ENCODE measurements around the gene SNX10.

SNX10 gene

GRCh38 chr7:26321435-26321834 is 29.8 kb downstream of the SNX10 start:
- H3K9me3 ChIP-seq (ENCODE audit: insufficient read depth, low read depth, low read length): no peaks in the 10 kb centered on the region
- no peaks in the 10 kb centered on the region for H3K4me1 ChIP-seq (ENCODE audit: insufficient read depth, low read length)
- no peak overlapping the region for H3K9ac ChIP-seq (ENCODE audit: low read depth, low read length)
- H3K27ac ChIP-seq (ENCODE audit: low read length): no peak overlapping the region
- no peaks in the 10 kb centered on the region for H3K36me3 ChIP-seq (ENCODE audit: insufficient read depth, low read depth, low read length)
- no peak overlapping the region for H3K4me3 ChIP-seq (ENCODE audit: low read length)
- H3K27me3 ChIP-seq (ENCODE audit: insufficient read depth, low read length): no peaks in the 10 kb centered on the region

GRCh38 chr7:26326211-26326610 is 34.5 kb downstream of the SNX10 start:
- no peak overlapping the region for H3K27ac ChIP-seq (ENCODE audit: low read length)

GRCh38 chr7:26328498-26329390 is 37.1 kb downstream of the SNX10 start:
- Histone ChIP-seq H3K27me3 (ENCODE audit: insufficient read depth, low read length) (no peaks in the 10 kb centered on the region), H3K4me3 (ENCODE audit: low read length) (no peak overlapping the region), H3K9me3 (ENCODE audit: insufficient read depth, low read depth, low read length) (0 out of 2 replicates have a peak, but pooled peaks cover 6% of the 10 kb centered on the region), H3K27ac (ENCODE audit: low read length) (no peak overlapping the region), H3K36me3 (ENCODE audit: insufficient read depth, low read depth, low read length) (no peaks in the 10 kb centered on the region), H3K9ac (ENCODE audit: low read depth, low read length) (no peak overlapping the region), H3K4me1 (ENCODE audit: insufficient read depth, low read length) (no peaks in the 10 kb centered on the region)

More at GRCh38 chr7:26326211-26326610, 34.5 kb downstream of the SNX10 start:
- Histone ChIP-seq H3K36me3 (ENCODE audit: insufficient read depth, low read depth, low read length) (no peaks in the 10 kb centered on the region), H3K9ac (ENCODE audit: low read depth, low read length) (no peak overlapping the region), H3K4me1 (ENCODE audit: insufficient read depth, low read length) (no peaks in the 10 kb centered on the region), H3K27me3 (ENCODE audit: insufficient read depth, low read length) (no peaks in the 10 kb centered on the region), H3K9me3 (ENCODE audit: insufficient read depth, low read depth, low read length) (no peaks in the 10 kb centered on the region), H3K4me3 (ENCODE audit: low read length) (no peak overlapping the region)

- H3K36me3 ChIP-seq (ENCODE audit: insufficient read depth, low read depth, low read length): no peaks in the 10 kb centered on the region
- H3K4me3 ChIP-seq (ENCODE audit: low read length): no peak overlapping the region
- H3K9me3 ChIP-seq (ENCODE audit: insufficient read depth, low read depth, low read length): 0 out of 2 replicates have a peak, but pooled peaks cover 6% of the 10 kb centered on the region
- H3K9ac ChIP-seq (ENCODE audit: low read depth, low read length): no peak overlapping the region
- no peaks in the 10 kb centered on the region for H3K27me3 ChIP-seq (ENCODE audit: insufficient read depth, low read length)
- H3K27ac ChIP-seq (ENCODE audit: low read length): no peak overlapping the region
- no peaks in the 10 kb centered on the region for H3K4me1 ChIP-seq (ENCODE audit: insufficient read depth, low read length)
Observed at GRCh38 chr7:26329520-26330255, 38.0 kb downstream of the SNX10 start.

- Histone ChIP-seq H3K4me3 (ENCODE audit: low read length) (no peak overlapping the region), H3K36me3 (ENCODE audit: insufficient read depth, low read depth, low read length) (no peaks in the 10 kb centered on the region), H3K27me3 (ENCODE audit: insufficient read depth, low read length) (no peaks in the 10 kb centered on the region), H3K27ac (ENCODE audit: low read length) (no peak overlapping the region), H3K9ac (ENCODE audit: low read depth, low read length) (no peak overlapping the region), H3K9me3 (ENCODE audit: insufficient read depth, low read depth, low read length) (0 out of 2 replicates have a peak, but pooled peaks cover 6% of the 10 kb centered on the region), H3K4me1 (ENCODE audit: insufficient read depth, low read length) (no peaks in the 10 kb centered on the region)
Observed at GRCh38 chr7:26331113-26331512, 39.5 kb downstream of the SNX10 start.

- Histone ChIP-seq H3K4me1 (ENCODE audit: insufficient read depth, low read length) (no peaks in the 10 kb centered on the region), H3K27me3 (ENCODE audit: insufficient read depth, low read length) (no peaks in the 10 kb centered on the region), H3K9ac (ENCODE audit: low read depth, low read length) (no peak overlapping the region), H3K9me3 (ENCODE audit: insufficient read depth, low read depth, low read length) (0 out of 2 replicates have a peak, but pooled peaks cover 6% of the 10 kb centered on the region), H3K27ac (ENCODE audit: low read length) (no peak overlapping the region), H3K4me3 (ENCODE audit: low read length) (no peak overlapping the region), H3K36me3 (ENCODE audit: insufficient read depth, low read depth, low read length) (no peaks in the 10 kb centered on the region)
Observed at GRCh38 chr7:26331789-26332188, 40.1 kb downstream of the SNX10 start.

GRCh38 chr7:26332698-26333097 is 41.0 kb downstream of the SNX10 start:
- Histone ChIP-seq H3K27me3 (ENCODE audit: insufficient read depth, low read length) (no peaks in the 10 kb centered on the region), H3K36me3 (ENCODE audit: insufficient read depth, low read depth, low read length) (no peaks in the 10 kb centered on the region), H3K4me3 (ENCODE audit: low read length) (no peak overlapping the region), H3K4me1 (ENCODE audit: insufficient read depth, low read length) (no peaks in the 10 kb centered on the region), H3K27ac (ENCODE audit: low read length) (no peak overlapping the region), H3K9ac (ENCODE audit: low read depth, low read length) (no peak overlapping the region), H3K9me3 (ENCODE audit: insufficient read depth, low read depth, low read length) (0 out of 2 replicates have a peak, but pooled peaks cover 6% of the 10 kb centered on the region)

- no peak overlapping the region for H3K27ac ChIP-seq (ENCODE audit: low read length)
Observed at GRCh38 chr7:26334166-26334859, 42.7 kb downstream of the SNX10 start.

GRCh38 chr7:26337232-26337865 is 45.7 kb downstream of the SNX10 start:
- no peaks in the 10 kb centered on the region for H3K4me1 ChIP-seq (ENCODE audit: insufficient read depth, low read length)
- H3K4me3 ChIP-seq (ENCODE audit: low read length): no peak overlapping the region
- H3K9ac ChIP-seq (ENCODE audit: low read depth, low read length): no peak overlapping the region
- no peaks in the 10 kb centered on the region for H3K9me3 ChIP-seq (ENCODE audit: insufficient read depth, low read depth, low read length)
- no peaks in the 10 kb centered on the region for H3K27me3 ChIP-seq (ENCODE audit: insufficient read depth, low read length)
- H3K27ac ChIP-seq (ENCODE audit: low read length): no peak overlapping the region
- no peaks in the 10 kb centered on the region for H3K36me3 ChIP-seq (ENCODE audit: insufficient read depth, low read depth, low read length)

More at GRCh38 chr7:26334166-26334859, 42.7 kb downstream of the SNX10 start:
- Histone ChIP-seq H3K9me3 (ENCODE audit: insufficient read depth, low read depth, low read length) (0 out of 2 replicates have a peak, but pooled peaks cover 6% of the 10 kb centered on the region), H3K4me1 (ENCODE audit: insufficient read depth, low read length) (no peaks in the 10 kb centered on the region), H3K4me3 (ENCODE audit: low read length) (no peak overlapping the region), H3K36me3 (ENCODE audit: insufficient read depth, low read depth, low read length) (no peaks in the 10 kb centered on the region), H3K9ac (ENCODE audit: low read depth, low read length) (no peak overlapping the region), H3K27me3 (ENCODE audit: insufficient read depth, low read length) (no peaks in the 10 kb centered on the region)

- Histone ChIP-seq H3K36me3 (ENCODE audit: insufficient read depth, low read depth, low read length) (no peaks in the 10 kb centered on the region), H3K4me3 (ENCODE audit: low read length) (no peak overlapping the region), H3K27ac (ENCODE audit: low read length) (no peak overlapping the region), H3K4me1 (ENCODE audit: insufficient read depth, low read length) (no peaks in the 10 kb centered on the region), H3K9me3 (ENCODE audit: insufficient read depth, low read depth, low read length) (no peaks in the 10 kb centered on the region), H3K9ac (ENCODE audit: low read depth, low read length) (no peak overlapping the region), H3K27me3 (ENCODE audit: insufficient read depth, low read length) (no peaks in the 10 kb centered on the region)
Observed at GRCh38 chr7:26340476-26341018, 48.9 kb downstream of the SNX10 start.

GRCh38 chr7:26343320-26343832 is 51.7 kb downstream of the SNX10 start:
- Histone ChIP-seq H3K9me3 (ENCODE audit: insufficient read depth, low read depth, low read length) (no peaks in the 10 kb centered on the region), H3K27ac (ENCODE audit: low read length) (no peak overlapping the region), H3K27me3 (ENCODE audit: insufficient read depth, low read length) (no peaks in the 10 kb centered on the region), H3K9ac (ENCODE audit: low read depth, low read length) (no peak overlapping the region), H3K36me3 (ENCODE audit: insufficient read depth, low read depth, low read length) (no peaks in the 10 kb centered on the region), H3K4me3 (ENCODE audit: low read length) (no peak overlapping the region), H3K4me1 (ENCODE audit: insufficient read depth, low read length) (no peaks in the 10 kb centered on the region)
